NOMO-1 treated with dmso at 0.1 percent for 144 hours (cell line): ENCODE measurements around the gene IL27RA.

Experiments used
- DNase-seq: peaks from one replicate; lab custom pipeline; 2025; ENCODE audit not compliant: unreplicated experiment; lab: John Stamatoyannopoulos, UW

IL27RA gene

GRCh38 chr19:14082675-14082960 is 51.1 kb downstream of the IL27RA start:
- no peak for DNase-seq

- no peak for DNase-seq
These were observed 53.9 kb downstream of the IL27RA start, which contains the start of gene C19orf67 for GRCh38 chr19:14085309-14085995. TSS of gene C19orf67 (minus strand) at chr19:14085783. CDS start at chr19:14085627, 156 bp downstream.

DNA sequence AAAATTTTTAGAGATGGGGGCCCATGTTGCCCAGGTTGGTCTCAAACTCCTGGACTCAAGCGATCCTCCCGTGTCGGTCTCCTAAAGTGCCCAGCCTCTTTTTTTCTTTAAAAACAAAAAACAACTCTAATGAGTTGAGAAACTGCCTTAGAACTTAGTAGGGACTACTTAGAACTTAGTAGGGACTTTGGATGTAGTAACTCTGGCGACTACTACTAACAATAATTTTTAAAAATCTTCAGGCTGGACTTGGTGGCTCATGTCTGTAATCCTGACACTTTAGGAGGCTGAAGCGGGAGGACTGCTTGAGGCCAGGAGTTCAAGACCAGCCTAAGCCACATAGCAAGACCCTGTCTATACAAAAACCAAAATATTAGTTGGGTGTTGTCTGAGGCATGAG is 54.5 kb downstream of the IL27RA start:
- no peak for DNase-seq

DNA sequence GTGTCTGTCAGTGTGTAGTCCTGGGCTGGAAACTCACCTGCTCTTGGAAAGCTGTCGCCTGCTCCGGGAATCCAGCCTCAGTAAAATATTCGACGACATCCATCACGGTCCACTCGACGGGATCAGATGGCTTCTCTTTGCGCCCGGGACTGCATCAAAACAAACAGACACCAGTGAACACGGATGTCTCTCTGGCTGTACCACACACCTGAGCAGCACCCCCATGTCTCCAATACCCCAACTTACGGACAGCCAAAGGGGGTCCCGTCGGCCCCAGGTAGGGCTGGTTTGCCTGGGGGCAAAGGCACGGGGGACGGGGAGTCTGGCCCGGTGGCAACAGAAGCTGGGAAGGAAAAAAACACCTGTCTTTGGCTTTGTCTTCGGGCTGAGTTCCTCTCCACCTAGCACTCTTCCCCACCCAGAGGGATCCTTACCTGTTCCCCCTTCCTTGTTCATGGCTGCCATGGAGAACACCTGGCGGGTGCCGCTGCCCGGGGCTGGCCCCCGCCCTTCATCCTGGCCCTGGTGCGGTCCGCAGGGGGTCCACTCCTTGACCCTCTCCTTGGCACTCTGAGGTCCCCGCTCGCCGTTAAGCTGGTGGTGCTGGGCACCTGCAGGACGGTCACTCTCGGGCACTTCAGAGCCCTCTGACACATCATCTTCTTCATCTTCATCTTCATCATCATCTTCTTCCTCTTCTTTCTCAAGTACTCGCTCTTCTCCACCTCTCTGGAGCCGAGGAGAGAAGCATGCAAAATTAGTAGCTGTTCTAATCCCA is 57.3 kb downstream of the IL27RA start:
- no peak for DNase-seq

GRCh38 chr19:14089412-14089661 is 57.8 kb downstream of the IL27RA start:
- no peak for DNase-seq

DNA sequence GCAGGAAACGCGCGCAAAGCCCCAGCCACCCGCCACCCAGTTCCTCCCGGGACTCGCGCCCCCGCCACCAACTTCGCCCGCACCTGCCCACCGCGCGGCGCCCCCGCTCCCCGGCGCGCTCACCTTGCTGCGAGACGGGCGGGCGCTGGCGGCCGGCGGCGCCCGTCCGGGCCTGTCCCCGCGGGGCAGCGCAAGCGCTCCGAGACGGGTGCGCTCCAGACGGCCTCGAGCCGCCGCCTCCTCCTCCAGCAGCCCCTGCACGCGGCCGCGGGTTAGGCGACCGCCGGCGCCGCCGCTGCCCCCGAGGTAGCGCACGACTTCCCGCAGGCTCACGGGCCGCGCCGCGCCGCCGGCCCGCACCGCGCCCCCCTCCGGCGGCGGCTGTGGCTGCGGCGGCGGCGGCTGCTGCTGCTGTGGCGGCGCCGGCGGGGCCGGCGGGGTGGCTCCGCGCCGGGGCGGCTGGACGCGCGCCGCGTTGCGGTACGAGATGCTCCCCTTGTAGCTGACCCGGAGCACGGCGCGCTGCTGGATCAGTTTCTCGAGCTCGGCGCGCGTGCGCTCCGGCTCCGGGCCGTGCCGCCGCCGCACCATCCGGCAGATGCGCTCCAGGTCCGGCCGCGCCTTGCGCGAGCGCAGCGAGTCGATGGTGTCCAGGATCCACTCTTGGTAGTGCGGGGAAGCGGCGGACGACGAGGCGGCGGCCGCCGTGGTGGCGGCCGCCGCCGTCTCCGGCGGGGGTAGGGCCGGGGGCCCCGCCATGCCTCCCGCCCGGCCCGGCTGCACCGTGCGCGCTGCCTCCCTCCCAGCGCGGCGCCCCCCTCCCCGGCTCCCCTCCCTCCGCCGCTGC is 58.3 kb downstream of the IL27RA start:
- DNase-seq, result no peak

DNA sequence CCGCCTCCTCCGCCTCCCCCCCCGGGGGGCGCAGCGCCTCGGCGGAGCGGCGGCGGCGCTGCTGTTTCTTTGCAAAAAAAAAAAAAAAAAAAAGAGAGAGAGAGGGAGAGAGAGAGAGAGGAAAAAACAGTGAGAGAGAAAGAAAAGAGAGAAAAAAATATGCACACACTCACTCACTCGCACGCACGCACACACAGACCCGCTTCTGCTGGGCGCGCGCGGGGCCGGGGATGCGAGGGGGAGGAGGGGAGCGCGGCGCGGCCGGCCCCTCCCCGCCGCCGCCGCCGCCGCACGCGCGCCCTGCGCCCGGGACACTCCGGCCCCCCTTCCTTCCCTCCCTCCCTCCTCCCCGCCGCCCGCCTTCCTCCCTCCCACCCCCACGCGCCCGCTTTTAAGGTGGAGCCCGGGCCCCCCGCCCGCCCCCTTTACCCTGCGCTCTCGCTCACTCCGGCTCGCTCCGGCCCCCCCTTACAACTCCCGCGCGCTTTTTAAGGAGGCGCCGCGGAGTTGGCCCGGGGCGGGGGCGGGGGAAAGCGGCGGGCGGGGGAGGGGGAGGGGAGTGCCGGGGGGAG is 59.0 kb downstream of the IL27RA start, which contains the start of gene SAMD1:
Gene SAMD1, minus strand, starts transcription at position 243 of the 572 bp plus-strand sequence.
- peak; percentile 79 for DNase-seq

DNA sequence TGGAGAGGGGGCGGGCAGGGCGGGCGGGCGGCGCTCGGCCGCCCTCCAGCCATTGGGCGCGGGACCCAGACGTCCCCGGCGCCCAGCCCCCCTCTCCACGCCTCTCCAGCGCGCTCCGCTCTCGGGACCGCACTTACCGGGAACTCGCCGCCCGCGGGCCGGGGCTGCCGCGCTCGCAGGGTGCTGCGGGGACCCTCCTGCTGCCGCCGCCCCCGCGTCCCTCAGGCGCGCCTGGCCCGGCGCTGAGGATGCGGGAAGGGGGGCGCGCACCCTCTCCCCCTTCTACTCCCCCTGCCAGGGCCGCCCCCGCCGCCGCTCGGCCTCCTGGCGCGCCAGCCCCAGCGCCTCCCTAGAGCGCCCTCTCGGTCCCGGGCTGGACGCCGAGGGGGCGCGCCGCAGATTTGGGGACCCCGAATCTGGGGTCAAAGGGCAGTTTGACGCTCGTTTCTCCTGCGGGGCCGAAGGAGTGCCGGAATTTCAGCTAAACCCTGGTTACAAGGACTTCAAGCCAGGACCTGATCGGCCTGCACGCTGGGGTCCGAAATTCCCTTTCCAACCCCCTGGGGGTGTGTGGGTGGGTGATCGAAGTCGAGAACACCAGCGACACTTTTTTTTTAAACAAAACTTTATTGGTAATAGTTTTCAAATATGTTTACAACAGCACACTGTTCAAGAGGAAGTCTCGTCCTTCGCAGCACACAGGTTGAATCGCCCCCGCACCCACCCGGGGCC is 59.7 kb downstream of the IL27RA start:
- peak; percentile 79 for DNase-seq

- no peak for DNase-seq
These were observed 60.4 kb downstream of the IL27RA start for GRCh38 chr19:14091813-14092462.

DNA sequence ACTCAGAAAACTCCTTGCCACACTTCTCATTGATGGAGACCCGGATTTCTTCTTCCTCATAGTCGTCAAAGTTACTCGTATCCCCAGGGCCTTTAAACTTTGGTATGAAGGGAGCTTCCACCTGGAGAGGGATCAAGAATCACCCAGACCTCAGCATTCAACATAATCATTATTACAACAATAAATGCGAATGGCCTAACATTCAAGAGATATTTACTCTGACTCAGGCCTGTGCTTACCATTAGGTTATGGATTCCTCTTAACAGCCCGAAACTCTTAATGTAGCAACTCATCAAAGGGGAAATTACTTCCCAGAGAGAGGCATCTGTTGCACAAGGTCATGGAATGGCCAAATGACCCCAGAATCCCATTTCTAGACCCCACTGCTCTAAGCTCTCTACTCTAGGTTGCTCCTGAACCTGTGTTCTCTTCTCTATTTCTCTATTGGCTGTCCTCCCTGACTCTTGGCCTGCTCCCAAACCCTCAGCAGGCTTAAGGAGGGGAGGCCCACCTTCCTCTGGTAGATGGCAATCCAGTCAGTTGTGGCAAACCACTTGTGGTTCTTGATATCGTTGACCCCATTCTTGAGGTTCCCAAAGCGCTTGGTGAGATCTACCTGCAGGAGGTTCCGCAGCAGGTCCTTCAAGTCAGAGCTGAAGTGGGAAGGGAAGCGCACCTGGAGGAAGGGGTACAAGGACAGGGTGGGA is 61.7 kb downstream of the IL27RA start:
- no peak for DNase-seq

DNA sequence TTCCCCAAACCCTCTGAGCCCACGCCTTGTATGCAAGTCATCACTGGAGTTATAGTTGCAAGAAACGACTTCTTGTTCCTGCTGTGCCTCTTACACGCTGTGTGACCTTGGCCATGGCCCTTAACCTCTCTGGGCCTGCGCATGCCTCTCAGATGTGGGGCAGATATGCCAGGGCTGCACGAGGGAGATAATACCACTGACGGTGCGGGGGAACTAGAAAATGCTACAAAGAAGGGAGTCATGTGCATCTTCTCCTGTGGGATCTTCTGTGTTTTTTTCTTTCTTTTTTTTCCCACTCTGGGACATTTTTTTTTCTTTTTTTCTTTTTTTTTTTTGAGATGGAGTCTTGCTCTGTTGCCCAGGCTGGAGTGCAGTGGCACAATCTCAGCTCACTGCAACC is 63.3 kb downstream of the IL27RA start:
- DNase-seq, result no peak

- no peak for DNase-seq
These were observed 64.9 kb downstream of the IL27RA start for GRCh38 chr19:14096272-14096992.

- no peak for DNase-seq
These were observed 66.1 kb downstream of the IL27RA start for GRCh38 chr19:14097532-14098151.

GRCh38 chr19:14101003-14101545 is 69.5 kb downstream of the IL27RA start:
- no peak for DNase-seq

DNA sequence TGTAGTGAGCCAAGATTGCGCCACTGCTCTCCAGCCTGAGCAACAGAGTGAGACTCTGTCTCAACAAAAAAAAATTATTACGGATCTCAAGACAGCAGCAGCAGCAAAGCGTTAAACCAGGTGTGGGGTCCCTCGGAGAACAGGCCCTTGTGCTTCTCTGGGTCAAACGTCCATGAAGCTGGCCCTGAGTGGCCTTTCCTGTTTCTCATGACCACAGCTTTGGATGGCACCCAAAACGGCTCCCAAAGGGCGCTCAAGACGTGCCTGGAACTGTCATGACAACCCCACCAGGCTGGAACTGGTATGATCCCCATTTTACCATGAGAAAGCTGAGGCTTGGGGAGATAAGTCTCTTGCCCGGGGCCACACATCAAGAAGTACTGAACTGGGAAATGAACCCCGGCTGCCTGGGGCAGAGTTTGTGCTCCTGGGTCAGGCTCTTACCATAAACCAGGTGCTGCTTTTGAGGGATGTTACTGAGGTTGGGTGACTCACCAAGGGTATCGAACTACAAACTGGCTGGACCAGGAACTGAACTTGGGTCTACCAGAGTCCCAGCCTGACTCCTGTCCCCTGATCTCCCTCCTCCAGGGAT is 70.6 kb downstream of the IL27RA start:
- no peak for DNase-seq

- DNase-seq, result no peak
These were observed 71.2 kb downstream of the IL27RA start for GRCh38 chr19:14102756-14103155.
